GM12878 (cell line): ENCODE measurements around the gene RHBDD1. TPM values are rescaled to one million over a fixed set of nuclear protein-coding genes. Genes with fewer than 3 reads are reported as not detected.
A peak's percentile ranks its signal among the peaks of the same experiment; 100 is the strongest.

ENCODE experiments used
- ATAC-seq: fragments of 200-7000 bp; cut with Tn5 transposase; 3 replicates; pipeline ENCODE4 v1.9.1; 2020; ENCODE audit warnings: mild to moderate bottlenecking, moderate library complexity
- BruUV-seq: library from RNA; stranded (reverse); fragments of 400-500 nt; replicated peaks from 2 replicates; lab custom pipeline; 2021; lab: Mats Ljungman, UMichigan
- CTCF ChIA-PET: fragments of 300-600 bp; sonication (Branson Sonifier 250); formaldehyde crosslinking; extraction: SDS; loops from one replicate; lab custom pipeline; 2021; ENCODE audit warnings: inconsistent platforms; lab: Yijun Ruan, JAX
- POLR2A ChIA-PET: fragments of 350-600 bp; formaldehyde crosslinking; extraction: SDS; loops from one replicate; lab custom pipeline; 2021; ENCODE audit warnings: inconsistent platforms; lab: Charles Lee
- RAD21 ChIA-PET: fragments of 300-600 bp; sonication (Branson Sonifier 250); formaldehyde crosslinking; loops from one replicate; lab custom pipeline; 2023; ENCODE audit warnings: antibody characterized with exemption; ENCODE audit not compliant: unreplicated experiment; lab: Charles Lee
- SMC1A ChIA-PET: fragments of 300-600 bp; sonication (Branson Sonifier 250); formaldehyde crosslinking; loops from one replicate; lab custom pipeline; 2023; ENCODE audit not compliant: unreplicated experiment, uncharacterized antibody; lab: Charles Lee
- DNase-seq: peaks from one replicate; pipeline ENCODE4 v3.0.0-alpha.2; 2011; ENCODE audit warnings: low read depth, low spot score
- FAIRE-seq: peaks from 3 replicates; lab custom pipeline; 2011; peaks lifted over from hg19 to GRCh38; lab: Jason Lieb, UNC
- H2AFZ ChIP-seq: 2 replicates; pipeline ENCODE4 v1.6.0; 2011; ENCODE audit warnings: low read depth, low read length, control low read depth; ENCODE audit not compliant: control insufficient read depth
- H3K27ac ChIP-seq: 2 replicates; pipeline ENCODE4 v1.5.1; 2011; ENCODE audit warnings: control low read depth; ENCODE audit not compliant: control insufficient read depth, insufficient read depth
- H3K27me3 ChIP-seq, 2 experiments: replicated peaks in 1 of 2; 2 replicates each; pipeline versions ENCODE4 v1.6.0 to v1.6.1; 2011; ENCODE audit warnings: low read length in 1 of 2; ENCODE audit not compliant: control insufficient read depth in 2 of 2, insufficient read depth in 2 of 2
- H3K36me3 ChIP-seq, 2 experiments: 2 replicates each; pipeline ENCODE4 v1.5.1; 2011; ENCODE audit warnings: low read length in 1 of 2; ENCODE audit not compliant: control insufficient read depth in 2 of 2, insufficient read depth in 2 of 2
- H3K4me1 ChIP-seq: 2 replicates; pipeline ENCODE4 v1.6.1; 2011; ENCODE audit warnings: mild to moderate bottlenecking, low read length, moderate library complexity, mixed read lengths; ENCODE audit not compliant: control insufficient read depth, insufficient read depth
- H3K4me2 ChIP-seq: 2 replicates; pipeline ENCODE4 v1.6.0; 2011; ENCODE audit warnings: control low read depth; ENCODE audit not compliant: control insufficient read depth, insufficient read depth
- H3K4me3 ChIP-seq: fragments of 200-600 bp; sonication (generic); 2 replicates; pipeline ENCODE4 v1.5.1; 2016
- H3K79me2 ChIP-seq: 2 replicates; pipeline ENCODE4 v1.6.0; 2011; ENCODE audit warnings: low read length; ENCODE audit not compliant: control insufficient read depth, insufficient read depth
- H3K9ac ChIP-seq: 2 replicates; pipeline ENCODE4 v1.8.0; 2011; ENCODE audit warnings: low read length, control low read depth, mixed read lengths; ENCODE audit not compliant: control insufficient read depth, insufficient read depth
- H3K9me3 ChIP-seq: replicated peaks from 3 replicates; pipeline ENCODE4 v1.5.1; 2011; ENCODE audit warnings: mild to moderate bottlenecking, low read length; ENCODE audit not compliant: control insufficient read depth, insufficient read depth
- H4K20me1 ChIP-seq: 2 replicates; pipeline ENCODE4 v1.6.0; 2011; ENCODE audit not compliant: control insufficient read depth, insufficient read depth
- ATF7 ChIP-seq: fragments of 450-650 bp; IDR thresholded peaks from 2 replicates; pipeline ENCODE4 v1.6.1; 2016; ENCODE audit warnings: low read depth, mild to moderate bottlenecking
- FOS ChIP-seq: IDR thresholded peaks from 3 replicates; pipeline ENCODE4 v1.6.1; 2011; ENCODE audit warnings: borderline replicate concordance; ENCODE audit not compliant: insufficient read length; ENCODE audit errors: extremely low read depth
- MYC ChIP-seq: IDR thresholded peaks from 2 replicates; pipeline ENCODE4 v1.6.1; 2011; ENCODE audit warnings: mild to moderate bottlenecking, low read length, moderate library complexity, inconsistent platforms; ENCODE audit not compliant: insufficient read depth, insufficient replicate concordance, insufficient read length, severe bottlenecking
- NR2F1 ChIP-seq: fragments of 450-650 bp; conservative IDR thresholded peaks from 2 replicates; pipeline ENCODE4 v1.6.1; 2017; ENCODE audit warnings: mild to moderate bottlenecking
- POLR2AphosphoS2 ChIP-seq: IDR thresholded peaks from 2 replicates; pipeline ENCODE4 v1.6.1; 2011; ENCODE audit warnings: low read depth, mild to moderate bottlenecking, low read length, improper control_type of control experiment, moderate library complexity
- POLR2AphosphoS5 ChIP-seq: IDR thresholded peaks from 2 replicates; pipeline ENCODE4 v1.6.1; 2011; ENCODE audit warnings: mild to moderate bottlenecking, low read length, inconsistent platforms
- RAD21 ChIP-seq: IDR thresholded peaks from 2 replicates; pipeline ENCODE4 v1.6.1; 2011; ENCODE audit warnings: mild to moderate bottlenecking, low read depth, low read length, moderate library complexity; ENCODE audit not compliant: insufficient read depth
- RBBP5 ChIP-seq: fragments of 200-600 bp; sonication (generic); conservative IDR thresholded peaks from 2 replicates; pipeline ENCODE4 v1.6.1; 2016
- RFX5 ChIP-seq: IDR thresholded peaks from 2 replicates; pipeline ENCODE4 v1.6.1; 2011; ENCODE audit warnings: low read depth, low read length, improper control_type of control experiment
- RUNX3 ChIP-seq: IDR thresholded peaks from 2 replicates; pipeline ENCODE4 v1.6.1; 2012; ENCODE audit warnings: low read length, inconsistent platforms
- SP1 ChIP-seq: IDR thresholded peaks from one replicate; pipeline ENCODE4 v1.6.1; 2011; ENCODE audit warnings: low read depth, low read length
- STAT1 ChIP-seq: fragments of 450-650 bp; conservative IDR thresholded peaks from 2 replicates; pipeline ENCODE4 v1.6.1; 2014; ENCODE audit warnings: antibody characterized with exemption, mild to moderate bottlenecking
- SUZ12 ChIP-seq: fragments of 200-600 bp; sonication (generic); IDR thresholded peaks from one replicate; pipeline ENCODE4 v1.6.1; 2018; ENCODE audit warnings: antibody characterized with exemption, mild to moderate bottlenecking; ENCODE audit not compliant: unreplicated experiment
- WGBS: methylation state at CpG from one replicate; pipeline ENCODE4 v1.1.6; 2016; ENCODE audit warnings: low lambda C conversion rate; ENCODE audit not compliant: insufficient replicate concordance, insufficient coverage; ENCODE audit errors: missing lambda C conversion rate; 5-methylcytosine and 5-hydroxymethylcytosine counted together
- in situ Hi-C: fragments of 300-500 bp; cut with MboI; formaldehyde crosslinking; loops from 9 replicates; pipeline ENCODE4 v1.14.3; 2018; ENCODE audit warnings: mixed read lengths
- intact Hi-C: fragments of 100-400 bp; cut with micrococcal nuclease; formaldehyde crosslinking; loops from one replicate; pipeline ENCODE4 v1.14.2; 2022; ENCODE audit not compliant: unreplicated experiment
- polyA plus RNA-seq, 11 experiments: library from polyadenylated mRNA; depleted of rRNA in 4 of 11; unstranded in 6 of 11; stranded (reverse) in 5 of 11; fragments of >200 nt; fragmentation: Nextera tagmentation in 4 of 11; fragmentation: Illumina TruSeq in 1 of 11; extraction: Ambion mirVana in 4 of 11; extraction: Trizol in 1 of 11; gene quantifications; 1 replicate in 1 of 11; 2 replicates in 10 of 11; pipeline versions ENCODE4 v1.2.1 to v1.2.3, GENCODE V29; 2011 to 2016; ENCODE audit warnings: inconsistent platforms in 2 of 11, missing spikeins in 2 of 11, low read depth in 1 of 11
- total RNA-seq, 4 experiments: library from RNA; depleted of rRNA in 3 of 4; stranded (reverse); fragments of >200 nt in 3 of 4; fragmentation: Illumina TruSeq in 1 of 4; extraction: Trizol in 1 of 4; gene quantifications; 2 replicates each; pipeline versions ENCODE4 v1.2.1 to v1.2.3, GENCODE V29; 2013 to 2021

Gene RHBDD1
- total and polyA plus RNA-seq, 10 of the 15 experiments (the other 5 are each of a cell fraction or from before 2014, with no cell fraction given): 7.1 to 36.4 (median 14.7) TPM

DNA sequence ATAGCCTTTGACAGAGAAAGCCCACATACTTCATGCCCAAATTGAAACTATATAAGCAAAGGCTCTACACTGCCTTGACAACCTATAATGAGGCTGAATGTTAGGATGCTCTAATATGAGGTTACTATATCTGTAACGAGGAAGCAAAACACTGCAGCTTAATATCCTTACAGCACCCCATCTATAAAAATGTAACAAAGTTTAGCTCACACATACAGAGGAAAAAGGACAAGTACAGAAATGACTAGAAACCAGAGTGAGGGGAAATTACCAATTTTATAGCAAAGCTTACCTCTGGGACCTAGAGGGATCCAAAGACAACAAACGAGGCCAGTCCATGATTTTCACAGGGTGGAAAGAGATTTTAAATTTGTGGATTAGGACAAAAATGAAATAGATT, 189.7 kb downstream of the RHBDD1 start:
- no peaks in the 10 kb centered on the region for H3K9me3 ChIP-seq
- no peaks in the 10 kb centered on the region for H4K20me1 ChIP-seq
- FAIRE-seq: no peak
- SMC1A ChIA-PET: interaction anchor here (0.8 kb wide), 1 partner anchor 11 kb away, joined by 3 read pairs; no protein-coding TSS in a partner anchor
- TF ChIP-seq MYC (no peak), SP1 (no peak), RFX5 (no peak), RUNX3 (no peak), POLR2AphosphoS2 (no peak), FOS (no peak), ATF7 (no peak), RBBP5 (no peak), POLR2AphosphoS5 (no peak), SUZ12 (no peak), STAT1 (no peak), NR2F1 (no peak), RAD21 (no peak)
- BruUV-seq: no TSS peak
- no peaks in the 10 kb centered on the region for H3K27me3 ChIP-seq
- no peak overlapping the region for H3K27ac ChIP-seq
- no peaks in the 10 kb centered on the region for H3K79me2 ChIP-seq
- in situ Hi-C loops: no loop called here
- no peaks in the 10 kb centered on the region for H3K36me3 ChIP-seq
- no peak for DNase-seq
- CTCF ChIA-PET: no interaction called here
- H2AFZ ChIP-seq: no peak overlapping the region
- POLR2A ChIA-PET: no interaction called here
- H3K9ac ChIP-seq: no peak overlapping the region
- 27% methylated on average over 2 of the region's 2 CpGs for WGBS
- ATAC-seq: peak; percentile 28; the same call in 2 of the 3 replicates
- no peaks in the 10 kb centered on the region for H3K4me1 ChIP-seq
- intact Hi-C loops: no loop called here
- no peak overlapping the region for H3K4me2 ChIP-seq
- RAD21 ChIA-PET: no interaction called here
- no peak overlapping the region for H3K4me3 ChIP-seq
